OCI-LY7 (cell line): Measurements from ENCODE around the gene MIA.
"Not testable (repeated sequence)": the region's sequence is repeated elsewhere in the genome, so short reads cannot be mapped to it uniquely, and the experiment has no call there.

Experiments
- CTCF ChIP-seq: fragments of 200-600 bp; sonication (generic); conservative IDR thresholded peaks from 2 replicates; pipeline ENCODE4 v1.5.1; 2014; ENCODE audit warnings: mild to moderate bottlenecking, antibody characterized with exemption, low read length, moderate library complexity, mixed read lengths
- EZH2phosphoT487 ChIP-seq: fragments of 200-600 bp; sonication (generic); IDR thresholded peaks from 2 replicates; pipeline ENCODE4 v1.6.1; 2018; ENCODE audit warnings: low read depth, borderline replicate concordance, mild to moderate bottlenecking, mixed run types, antibody characterized with exemption, low read length, moderate library complexity, mixed read lengths

- not testable (repeated sequence) for TF ChIP-seq CTCF, EZH2phosphoT487
These were observed 43.0 kb upstream of the MIA start for GRCh38 chr19:40732304-40732703.
